ENCODE measurements around the gene MAGI2. TPM values are rescaled to one million over a fixed set of nuclear protein-coding genes. Genes with fewer than 3 reads are reported as not detected.

Gene MAGI2
- polyA plus RNA-seq, 3 donors, result 0.03 to 0.11 TPM; not detected in 1

DNA sequence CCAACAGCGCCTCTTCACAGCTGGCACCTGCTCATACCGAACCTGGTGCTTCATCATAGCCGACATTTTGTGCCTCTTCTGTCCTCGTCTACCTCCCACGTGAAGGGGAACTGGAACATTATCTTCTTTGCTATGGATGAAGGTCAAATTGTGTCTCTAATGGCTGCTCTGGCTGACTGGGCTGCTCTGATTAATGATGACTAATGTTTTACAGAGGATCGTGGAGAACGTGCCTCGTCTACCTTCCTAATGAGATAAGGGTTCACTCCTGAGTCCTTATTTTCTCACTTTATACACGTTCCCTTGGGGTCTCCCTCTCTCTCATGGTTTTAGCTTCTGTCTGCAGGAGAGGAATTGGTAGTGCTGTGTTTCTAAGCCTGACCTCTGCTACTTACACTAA, 1234.6 kb downstream of the MAGI2 start:
- Histone ChIP-seq H2AFZ (ENCODE audit: insufficient read depth, low read depth, low read length, poor library complexity, severe bottlenecking) (no peak overlapping the region), H3K4me1 (ENCODE audit: control insufficient read depth in 1 of 2, insufficient read depth in 2 of 2, low read length in 2 of 2) (no peaks in the 10 kb centered on the region), H4K20me1 (ENCODE audit: insufficient read depth, low read length) (no peaks in the 10 kb centered on the region), H3K27ac (ENCODE audit: low read depth in 1 of 2, low read length in 2 of 2) (no peak overlapping the region), H3K9me3 (replicated peaks in 1 of 2; ENCODE audit: control insufficient read depth in 1 of 2, insufficient read depth in 1 of 2, low read length in 2 of 2) (no peaks in the 10 kb centered on the region), H3K9ac (ENCODE audit: insufficient read depth, low read length, poor library complexity, severe bottlenecking) (no peak overlapping the region), H3K4me3 (replicated peaks in 1 of 3; ENCODE audit: low read depth in 2 of 3, low read length in 3 of 3) (no peak overlapping the region), H3K79me2 (ENCODE audit: insufficient read depth, low read length) (no peaks in the 10 kb centered on the region), H3K27me3 (ENCODE audit: control insufficient read depth in 2 of 2, insufficient read depth in 2 of 2, low read length in 2 of 2) (no peaks in the 10 kb centered on the region), H3K36me3 (replicated peaks in 1 of 2; ENCODE audit: control insufficient read depth in 1 of 2, insufficient read depth in 2 of 2, low read length in 2 of 2) (no peaks in the 10 kb centered on the region), H3K4me2 (replicated peaks; ENCODE audit: extremely low read depth, low read length, poor library complexity, severe bottlenecking) (no peak overlapping the region)
- no CpG with 5 or more reads among the region's 9 CpGs for WGBS (ENCODE audit: insufficient coverage)
- Mint-ChIP-seq H3K27ac (no peak overlapping the region), H3K36me3 (no peaks in the 10 kb centered on the region), H3K4me3 (no peak overlapping the region), H3K4me1 (no peaks in the 10 kb centered on the region), H3K9me3 (peaks cover 1 to 8% (median 2%) of the 10 kb centered on the region in 7 donors), H3K27me3 (ENCODE audit: low read depth in 3 of 3) (peaks cover 0 to 4% (median 0%) of the 10 kb centered on the region in 3 donors)
- TF ChIP-seq, protein P1, sequence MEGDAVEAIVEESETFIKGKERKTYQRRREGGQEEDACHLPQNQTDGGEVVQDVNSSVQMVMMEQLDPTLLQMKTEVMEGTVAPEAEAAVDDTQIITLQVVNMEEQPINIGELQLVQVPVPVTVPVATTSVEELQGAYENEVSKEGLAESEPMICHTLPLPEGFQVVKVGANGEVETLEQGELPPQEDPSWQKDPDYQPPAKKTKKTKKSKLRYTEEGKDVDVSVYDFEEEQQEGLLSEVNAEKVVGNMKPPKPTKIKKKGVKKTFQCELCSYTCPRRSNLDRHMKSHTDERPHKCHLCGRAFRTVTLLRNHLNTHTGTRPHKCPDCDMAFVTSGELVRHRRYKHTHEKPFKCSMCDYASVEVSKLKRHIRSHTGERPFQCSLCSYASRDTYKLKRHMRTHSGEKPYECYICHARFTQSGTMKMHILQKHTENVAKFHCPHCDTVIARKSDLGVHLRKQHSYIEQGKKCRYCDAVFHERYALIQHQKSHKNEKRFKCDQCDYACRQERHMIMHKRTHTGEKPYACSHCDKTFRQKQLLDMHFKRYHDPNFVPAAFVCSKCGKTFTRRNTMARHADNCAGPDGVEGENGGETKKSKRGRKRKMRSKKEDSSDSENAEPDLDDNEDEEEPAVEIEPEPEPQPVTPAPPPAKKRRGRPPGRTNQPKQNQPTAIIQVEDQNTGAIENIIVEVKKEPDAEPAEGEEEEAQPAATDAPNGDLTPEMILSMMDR (IDR thresholded peaks at IDR 0.05), result no peak
- no peak for DNase-seq
- intact Hi-C loops (cut with micrococcal nuclease), result no loop called here

DNA sequence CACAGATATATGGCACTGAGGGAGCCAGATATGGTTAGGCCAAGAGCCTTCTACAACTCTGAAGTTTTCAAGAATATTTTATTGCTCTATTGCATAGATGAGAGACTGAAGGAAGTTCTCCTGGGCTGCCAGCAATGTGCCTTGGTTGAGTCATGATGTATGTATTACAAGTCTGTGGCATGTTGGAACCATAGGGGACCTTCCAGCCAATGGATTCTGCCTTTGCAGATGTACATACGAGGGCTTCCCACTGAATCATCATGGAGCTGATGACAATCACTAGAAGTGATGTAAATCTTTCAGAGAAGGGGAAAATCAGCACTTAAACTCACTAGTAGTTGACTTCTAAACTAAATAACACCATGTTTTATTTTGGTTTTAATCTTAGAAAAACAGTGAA, 1235.4 kb downstream of the MAGI2 start:
- no CpG with 5 or more reads among the region's 1 CpG for WGBS (ENCODE audit: insufficient coverage)
- TF ChIP-seq, protein P1 (IDR thresholded peaks at IDR 0.05), result no peak
- no peak overlapping the region for H3K4me3 ChIP-seq (replicated peaks in 1 of 3; ENCODE audit: low read depth in 2 of 3, low read length in 3 of 3)
- Mint-ChIP-seq H3K4me3 (no peak overlapping the region), H3K4me1 (no peaks in the 10 kb centered on the region), H3K36me3 (no peaks in the 10 kb centered on the region), H3K9me3 (peaks cover 1 to 8% (median 2%) of the 10 kb centered on the region in 7 donors), H3K27ac (no peak overlapping the region), H3K27me3 (ENCODE audit: low read depth in 3 of 3) (peaks cover 0 to 4% (median 0%) of the 10 kb centered on the region in 3 donors)
- no peaks in the 10 kb centered on the region for H3K4me1 ChIP-seq (ENCODE audit: control insufficient read depth in 1 of 2, insufficient read depth in 2 of 2, low read length in 2 of 2)
- no peaks in the 10 kb centered on the region for H3K27me3 ChIP-seq (ENCODE audit: control insufficient read depth in 2 of 2, insufficient read depth in 2 of 2, low read length in 2 of 2)
- no peaks in the 10 kb centered on the region for H3K36me3 ChIP-seq (replicated peaks in 1 of 2; ENCODE audit: control insufficient read depth in 1 of 2, insufficient read depth in 2 of 2, low read length in 2 of 2)
- no peaks in the 10 kb centered on the region for H3K9me3 ChIP-seq (replicated peaks in 1 of 2; ENCODE audit: control insufficient read depth in 1 of 2, insufficient read depth in 1 of 2, low read length in 2 of 2)
- H3K9ac ChIP-seq (ENCODE audit: insufficient read depth, low read length, poor library complexity, severe bottlenecking), result no peak overlapping the region
- no peak overlapping the region for H3K4me2 ChIP-seq (replicated peaks; ENCODE audit: extremely low read depth, low read length, poor library complexity, severe bottlenecking)
- no peaks in the 10 kb centered on the region for H3K79me2 ChIP-seq (ENCODE audit: insufficient read depth, low read length)
- intact Hi-C loops (cut with micrococcal nuclease), result no loop called here
- no peaks in the 10 kb centered on the region for H4K20me1 ChIP-seq (ENCODE audit: insufficient read depth, low read length)
- H3K27ac ChIP-seq (ENCODE audit: low read depth in 1 of 2, low read length in 2 of 2), result no peak overlapping the region
- DNase-seq, result no peak
- H2AFZ ChIP-seq (ENCODE audit: insufficient read depth, low read depth, low read length, poor library complexity, severe bottlenecking), result no peak overlapping the region

All from CD14-positive monocyte (primary cell).